ENCODE data around the gene SOD3.

SOD3 gene

GRCh38 chr4:24840362-24840761, 45.0 kb downstream of the SOD3 start:
- Histone ChIP-seq H3K4me3 (ENCODE audit: low read length) (no peak overlapping the region), H3K4me1 (ENCODE audit: control insufficient read depth, insufficient read depth, low read length) (no peaks in the 10 kb centered on the region), H3K27ac (ENCODE audit: low read length) (no peak overlapping the region), H3K27me3 (ENCODE audit: control insufficient read depth, insufficient read depth, low read length) (no peaks in the 10 kb centered on the region), H3K36me3 (ENCODE audit: control insufficient read depth, insufficient read depth, low read length) (no peaks in the 10 kb centered on the region), H3K9me3 (ENCODE audit: control insufficient read depth, insufficient read depth, low read length) (no peaks in the 10 kb centered on the region)
- no peak for DNase-seq (ENCODE audit: low read depth, low spot score)
- no CpG with 5 or more reads among the region's 5 CpGs for WGBS (ENCODE audit: insufficient coverage, insufficient read length)

- H3K4me3 ChIP-seq (ENCODE audit: low read length), result no peak overlapping the region
- H3K27me3 ChIP-seq (ENCODE audit: control insufficient read depth, insufficient read depth, low read length), result no peaks in the 10 kb centered on the region
- no peak for DNase-seq (ENCODE audit: low read depth, low spot score)
- no peak overlapping the region for H3K27ac ChIP-seq (ENCODE audit: low read length)
- WGBS (ENCODE audit: insufficient coverage, insufficient read length), result no CpG with 5 or more reads among the region's 3 CpGs
- no peaks in the 10 kb centered on the region for H3K4me1 ChIP-seq (ENCODE audit: control insufficient read depth, insufficient read depth, low read length)
- no peaks in the 10 kb centered on the region for H3K36me3 ChIP-seq (ENCODE audit: control insufficient read depth, insufficient read depth, low read length)
- no peaks in the 10 kb centered on the region for H3K9me3 ChIP-seq (ENCODE audit: control insufficient read depth, insufficient read depth, low read length)
Observed at GRCh38 chr4:24840826-24841543, 45.6 kb downstream of the SOD3 start.

GRCh38 chr4:24842356-24842755, 47.0 kb downstream of the SOD3 start:
- no peak overlapping the region for H3K4me3 ChIP-seq (ENCODE audit: low read length)
- H3K4me1 ChIP-seq (ENCODE audit: control insufficient read depth, insufficient read depth, low read length), result no peaks in the 10 kb centered on the region
- no peaks in the 10 kb centered on the region for H3K36me3 ChIP-seq (ENCODE audit: control insufficient read depth, insufficient read depth, low read length)
- H3K27ac ChIP-seq (ENCODE audit: low read length), result no peak overlapping the region
- H3K27me3 ChIP-seq (ENCODE audit: control insufficient read depth, insufficient read depth, low read length), result no peaks in the 10 kb centered on the region
- DNase-seq (ENCODE audit: low read depth, low spot score), result no peak
- WGBS (ENCODE audit: insufficient coverage, insufficient read length), result no CpG with 5 or more reads among the region's 9 CpGs
- no peaks in the 10 kb centered on the region for H3K9me3 ChIP-seq (ENCODE audit: control insufficient read depth, insufficient read depth, low read length)

- no peaks in the 10 kb centered on the region for H3K36me3 ChIP-seq (ENCODE audit: control insufficient read depth, insufficient read depth, low read length)
- H3K27me3 ChIP-seq (ENCODE audit: control insufficient read depth, insufficient read depth, low read length), result no peaks in the 10 kb centered on the region
- no peak overlapping the region for H3K27ac ChIP-seq (ENCODE audit: low read length)
- H3K4me3 ChIP-seq (ENCODE audit: low read length), result no peak overlapping the region
- DNase-seq (ENCODE audit: low read depth, low spot score), result no peak
- no CpG with 5 or more reads among the region's 3 CpGs for WGBS (ENCODE audit: insufficient coverage, insufficient read length)
- H3K4me1 ChIP-seq (ENCODE audit: control insufficient read depth, insufficient read depth, low read length), result no peaks in the 10 kb centered on the region
- no peaks in the 10 kb centered on the region for H3K9me3 ChIP-seq (ENCODE audit: control insufficient read depth, insufficient read depth, low read length)
Observed at GRCh38 chr4:24843096-24843495, 47.7 kb downstream of the SOD3 start.

GRCh38 chr4:24845132-24845531, 49.8 kb downstream of the SOD3 start:
- no peak overlapping the region for H3K27ac ChIP-seq (ENCODE audit: low read length)
- H3K9me3 ChIP-seq (ENCODE audit: control insufficient read depth, insufficient read depth, low read length), result no peaks in the 10 kb centered on the region
- WGBS (ENCODE audit: insufficient coverage, insufficient read length), result no CpG with 5 or more reads among the region's 8 CpGs
- DNase-seq (ENCODE audit: low read depth, low spot score), result no peak
- no peak overlapping the region for H3K4me3 ChIP-seq (ENCODE audit: low read length)
- H3K36me3 ChIP-seq (ENCODE audit: control insufficient read depth, insufficient read depth, low read length), result no peaks in the 10 kb centered on the region
- H3K27me3 ChIP-seq (ENCODE audit: control insufficient read depth, insufficient read depth, low read length), result no peaks in the 10 kb centered on the region
- no peaks in the 10 kb centered on the region for H3K4me1 ChIP-seq (ENCODE audit: control insufficient read depth, insufficient read depth, low read length)

- Histone ChIP-seq H3K36me3 (ENCODE audit: control insufficient read depth, insufficient read depth, low read length) (no peaks in the 10 kb centered on the region), H3K4me3 (ENCODE audit: low read length) (no peak overlapping the region), H3K9me3 (ENCODE audit: control insufficient read depth, insufficient read depth, low read length) (no peaks in the 10 kb centered on the region), H3K27ac (ENCODE audit: low read length) (no peak overlapping the region), H3K27me3 (ENCODE audit: control insufficient read depth, insufficient read depth, low read length) (no peaks in the 10 kb centered on the region), H3K4me1 (ENCODE audit: control insufficient read depth, insufficient read depth, low read length) (no peaks in the 10 kb centered on the region)
- DNase-seq (ENCODE audit: low read depth, low spot score), result no peak
- no CpG with 5 or more reads among the region's 5 CpGs for WGBS (ENCODE audit: insufficient coverage, insufficient read length)
Observed at GRCh38 chr4:24845902-24846301, 50.5 kb downstream of the SOD3 start.

- no peak overlapping the region for H3K27ac ChIP-seq (ENCODE audit: low read length)
- H3K4me3 ChIP-seq (ENCODE audit: low read length), result no peak overlapping the region
- no peaks in the 10 kb centered on the region for H3K4me1 ChIP-seq (ENCODE audit: control insufficient read depth, insufficient read depth, low read length)
- H3K36me3 ChIP-seq (ENCODE audit: control insufficient read depth, insufficient read depth, low read length), result no peaks in the 10 kb centered on the region
- H3K27me3 ChIP-seq (ENCODE audit: control insufficient read depth, insufficient read depth, low read length), result no peaks in the 10 kb centered on the region
- no peaks in the 10 kb centered on the region for H3K9me3 ChIP-seq (ENCODE audit: control insufficient read depth, insufficient read depth, low read length)
- DNase-seq (ENCODE audit: low read depth, low spot score), result no peak
- WGBS (ENCODE audit: insufficient coverage, insufficient read length), result no CpG with 5 or more reads among the region's 5 CpGs
Observed at GRCh38 chr4:24846716-24847115, 51.3 kb downstream of the SOD3 start.

- no peaks in the 10 kb centered on the region for H3K27me3 ChIP-seq (ENCODE audit: control insufficient read depth, insufficient read depth, low read length)
- no peak overlapping the region for H3K4me3 ChIP-seq (ENCODE audit: low read length)
- H3K36me3 ChIP-seq (ENCODE audit: control insufficient read depth, insufficient read depth, low read length), result no peaks in the 10 kb centered on the region
- no peaks in the 10 kb centered on the region for H3K4me1 ChIP-seq (ENCODE audit: control insufficient read depth, insufficient read depth, low read length)
- WGBS (ENCODE audit: insufficient coverage, insufficient read length), result no CpG with 5 or more reads among the region's 4 CpGs
- H3K9me3 ChIP-seq (ENCODE audit: control insufficient read depth, insufficient read depth, low read length), result no peaks in the 10 kb centered on the region
- DNase-seq (ENCODE audit: low read depth, low spot score), result no peak
- H3K27ac ChIP-seq (ENCODE audit: low read length), result no peak overlapping the region
Observed at GRCh38 chr4:24849351-24849750, 54.0 kb downstream of the SOD3 start.

GRCh38 chr4:24849756-24850155, 54.4 kb downstream of the SOD3 start:
- no peak overlapping the region for H3K27ac ChIP-seq (ENCODE audit: low read length)
- no peak overlapping the region for H3K4me3 ChIP-seq (ENCODE audit: low read length)
- DNase-seq (ENCODE audit: low read depth, low spot score), result no peak
- H3K36me3 ChIP-seq (ENCODE audit: control insufficient read depth, insufficient read depth, low read length), result no peaks in the 10 kb centered on the region
- no peaks in the 10 kb centered on the region for H3K4me1 ChIP-seq (ENCODE audit: control insufficient read depth, insufficient read depth, low read length)
- no peaks in the 10 kb centered on the region for H3K9me3 ChIP-seq (ENCODE audit: control insufficient read depth, insufficient read depth, low read length)
- no peaks in the 10 kb centered on the region for H3K27me3 ChIP-seq (ENCODE audit: control insufficient read depth, insufficient read depth, low read length)
- no CpG with 5 or more reads among the region's 2 CpGs for WGBS (ENCODE audit: insufficient coverage, insufficient read length)
